ENCODE data around the gene NTRK3.

NTRK3 gene

DNA sequence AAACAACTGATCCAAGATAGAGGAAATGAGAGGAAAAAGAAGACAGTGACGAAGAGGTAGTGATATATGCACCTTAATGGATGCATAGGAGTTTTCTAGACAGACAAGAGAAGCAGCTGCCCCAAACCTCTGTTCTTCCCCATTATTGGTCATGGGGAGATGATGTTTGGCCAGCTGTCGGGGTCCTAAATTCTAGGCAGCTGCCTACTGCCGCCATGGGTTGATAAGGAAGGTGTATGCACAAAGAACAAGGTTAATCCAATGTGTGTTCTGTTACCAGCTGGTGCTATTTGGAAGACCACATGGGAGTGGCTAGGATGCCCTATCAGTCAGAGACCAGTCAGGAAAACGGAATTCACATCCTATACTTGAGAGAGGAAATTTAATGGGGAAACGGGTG is 47.4 kb downstream of the NTRK3 start:
- no CpG with 5 or more reads among the region's 5 CpGs for WGBS (ENCODE audit: extremely low coverage, insufficient coverage, insufficient read length)
- H4K91ac ChIP-seq (ENCODE audit: low read depth, low read length), result no peak overlapping the region
- no peak overlapping the region for H3K4ac ChIP-seq (ENCODE audit: low read depth, low read length)
- H4K8ac ChIP-seq (ENCODE audit: low read depth, low read length), result no peak overlapping the region
- no peaks in the 10 kb centered on the region for H3K79me1 ChIP-seq (ENCODE audit: low read length)
- no peaks in the 10 kb centered on the region for H3K27me3 ChIP-seq (ENCODE audit: insufficient read depth, low read length)
- H3K4me2 ChIP-seq (ENCODE audit: low read length), result no peak overlapping the region
- no peaks in the 10 kb centered on the region for H3K79me2 ChIP-seq (ENCODE audit: control insufficient read depth, insufficient read depth, low read length, poor library complexity)
- H2AFZ ChIP-seq (ENCODE audit: insufficient read depth, low read length, poor library complexity), result no peak overlapping the region
- no peak for DNase-seq
- H3K9ac ChIP-seq (ENCODE audit: low read length), result no peak overlapping the region
- no peak overlapping the region for H2BK12ac ChIP-seq (ENCODE audit: low read length)
- no peaks in the 10 kb centered on the region for H3K9me3 ChIP-seq (ENCODE audit: insufficient read depth, low read depth, low read length)
- no peak overlapping the region for H3K23ac ChIP-seq (ENCODE audit: low read length)
- no peaks in the 10 kb centered on the region for H3K4me1 ChIP-seq (ENCODE audit: control insufficient read depth in 1 of 2, insufficient read depth in 2 of 2, low read length in 2 of 2)
- H3K14ac ChIP-seq (ENCODE audit: low read length), result no peak overlapping the region
- H2BK5ac ChIP-seq (ENCODE audit: low read depth, low read length, poor library complexity), result no peak overlapping the region
- no peak overlapping the region for H2BK120ac ChIP-seq (ENCODE audit: insufficient read depth, low read length, poor library complexity)
- H4K12ac ChIP-seq (ENCODE audit: low read depth, low read length), result no peak overlapping the region
- H3K27ac ChIP-seq (ENCODE audit: low read depth, low read length), result no peak overlapping the region
- H3K36me3 ChIP-seq (ENCODE audit: control insufficient read depth in 1 of 2, insufficient read depth in 2 of 2, low read length in 2 of 2), result no peaks in the 10 kb centered on the region
- no peak overlapping the region for H3K4me3 ChIP-seq (ENCODE audit: low read depth, low read length)
- H2AK5ac ChIP-seq (ENCODE audit: low read length), result no peak overlapping the region
- no peak overlapping the region for H3K18ac ChIP-seq (ENCODE audit: low read length)

- Histone ChIP-seq H3K23ac (ENCODE audit: low read length) (no peak overlapping the region), H3K18ac (ENCODE audit: low read length) (no peak overlapping the region), H3K4me3 (ENCODE audit: low read depth, low read length) (no peak overlapping the region), H3K79me2 (ENCODE audit: control insufficient read depth, insufficient read depth, low read length, poor library complexity) (no peaks in the 10 kb centered on the region), H3K14ac (ENCODE audit: low read length) (no peak overlapping the region), H3K4me2 (ENCODE audit: low read length) (no peak overlapping the region), H4K8ac (ENCODE audit: low read depth, low read length) (no peak overlapping the region), H3K9me3 (ENCODE audit: insufficient read depth, low read depth, low read length) (no peaks in the 10 kb centered on the region), H3K27me3 (ENCODE audit: insufficient read depth, low read length) (no peaks in the 10 kb centered on the region), H2BK12ac (ENCODE audit: low read length) (no peak overlapping the region), H3K79me1 (ENCODE audit: low read length) (no peaks in the 10 kb centered on the region), H3K4me1 (ENCODE audit: control insufficient read depth in 1 of 2, insufficient read depth in 2 of 2, low read length in 2 of 2) (no peaks in the 10 kb centered on the region), H3K9ac (ENCODE audit: low read length) (no peak overlapping the region), H3K36me3 (ENCODE audit: control insufficient read depth in 1 of 2, insufficient read depth in 2 of 2, low read length in 2 of 2) (no peaks in the 10 kb centered on the region), H3K27ac (ENCODE audit: low read depth, low read length) (no peak overlapping the region), H4K91ac (ENCODE audit: low read depth, low read length) (no peak overlapping the region), H4K12ac (ENCODE audit: low read depth, low read length) (no peak overlapping the region), H2AFZ (ENCODE audit: insufficient read depth, low read length, poor library complexity) (no peak overlapping the region), H3K4ac (ENCODE audit: low read depth, low read length) (no peak overlapping the region), H2BK5ac (ENCODE audit: low read depth, low read length, poor library complexity) (no peak overlapping the region), H2AK5ac (ENCODE audit: low read length) (no peak overlapping the region), H2BK120ac (ENCODE audit: insufficient read depth, low read length, poor library complexity) (no peak overlapping the region)
- no peak for DNase-seq
- no CpG with 5 or more reads among the region's 2 CpGs for WGBS (ENCODE audit: extremely low coverage, insufficient coverage, insufficient read length)
These were observed 48.1 kb downstream of the NTRK3 start for GRCh38 chr15:88208396-88208795.

- Histone ChIP-seq H2BK5ac (ENCODE audit: low read depth, low read length, poor library complexity) (no peak overlapping the region), H3K4me2 (ENCODE audit: low read length) (no peak overlapping the region), H3K36me3 (ENCODE audit: control insufficient read depth in 1 of 2, insufficient read depth in 2 of 2, low read length in 2 of 2) (no peaks in the 10 kb centered on the region), H2AK5ac (ENCODE audit: low read length) (no peak overlapping the region), H2BK12ac (ENCODE audit: low read length) (no peak overlapping the region), H4K91ac (ENCODE audit: low read depth, low read length) (no peak overlapping the region), H3K79me1 (ENCODE audit: low read length) (no peaks in the 10 kb centered on the region), H3K27me3 (ENCODE audit: insufficient read depth, low read length) (no peaks in the 10 kb centered on the region), H3K14ac (ENCODE audit: low read length) (no peak overlapping the region), H2AFZ (ENCODE audit: insufficient read depth, low read length, poor library complexity) (no peak overlapping the region), H4K12ac (ENCODE audit: low read depth, low read length) (no peak overlapping the region), H3K23ac (ENCODE audit: low read length) (no peak overlapping the region), H3K18ac (ENCODE audit: low read length) (no peak overlapping the region), H3K27ac (ENCODE audit: low read depth, low read length) (no peak overlapping the region), H3K9me3 (ENCODE audit: insufficient read depth, low read depth, low read length) (no peaks in the 10 kb centered on the region), H3K4me1 (ENCODE audit: control insufficient read depth in 1 of 2, insufficient read depth in 2 of 2, low read length in 2 of 2) (no peaks in the 10 kb centered on the region), H4K8ac (ENCODE audit: low read depth, low read length) (no peak overlapping the region), H3K79me2 (ENCODE audit: control insufficient read depth, insufficient read depth, low read length, poor library complexity) (no peaks in the 10 kb centered on the region), H3K9ac (ENCODE audit: low read length) (no peak overlapping the region), H3K4me3 (ENCODE audit: low read depth, low read length) (no peak overlapping the region), H2BK120ac (ENCODE audit: insufficient read depth, low read length, poor library complexity) (no peak overlapping the region), H3K4ac (ENCODE audit: low read depth, low read length) (no peak overlapping the region)
- DNase-seq, result no peak
- WGBS (ENCODE audit: extremely low coverage, insufficient coverage, insufficient read length), result no CpG with 5 or more reads among the region's 2 CpGs
These were observed 49.0 kb downstream of the NTRK3 start for GRCh38 chr15:88207565-88207964.

- Histone ChIP-seq H4K12ac (ENCODE audit: low read depth, low read length) (no peak overlapping the region), H2BK120ac (ENCODE audit: insufficient read depth, low read length, poor library complexity) (no peak overlapping the region), H3K23ac (ENCODE audit: low read length) (no peak overlapping the region), H3K4me2 (ENCODE audit: low read length) (no peak overlapping the region), H4K8ac (ENCODE audit: low read depth, low read length) (no peak overlapping the region), H3K27me3 (ENCODE audit: insufficient read depth, low read length) (no peaks in the 10 kb centered on the region), H2AK5ac (ENCODE audit: low read length) (no peak overlapping the region), H3K4me3 (ENCODE audit: low read depth, low read length) (no peak overlapping the region), H3K4ac (ENCODE audit: low read depth, low read length) (no peak overlapping the region), H2AFZ (ENCODE audit: insufficient read depth, low read length, poor library complexity) (no peak overlapping the region), H3K9me3 (ENCODE audit: insufficient read depth, low read depth, low read length) (no peaks in the 10 kb centered on the region), H3K14ac (ENCODE audit: low read length) (no peak overlapping the region), H3K27ac (ENCODE audit: low read depth, low read length) (no peak overlapping the region), H3K9ac (ENCODE audit: low read length) (no peak overlapping the region), H4K91ac (ENCODE audit: low read depth, low read length) (no peak overlapping the region), H3K79me1 (ENCODE audit: low read length) (no peaks in the 10 kb centered on the region), H3K36me3 (ENCODE audit: control insufficient read depth in 1 of 2, insufficient read depth in 2 of 2, low read length in 2 of 2) (no peaks in the 10 kb centered on the region), H3K4me1 (ENCODE audit: control insufficient read depth in 1 of 2, insufficient read depth in 2 of 2, low read length in 2 of 2) (no peaks in the 10 kb centered on the region), H3K18ac (ENCODE audit: low read length) (no peak overlapping the region), H3K79me2 (ENCODE audit: control insufficient read depth, insufficient read depth, low read length, poor library complexity) (no peaks in the 10 kb centered on the region), H2BK5ac (ENCODE audit: low read depth, low read length, poor library complexity) (no peak overlapping the region), H2BK12ac (ENCODE audit: low read length) (no peak overlapping the region)
- no CpG with 5 or more reads among the region's 4 CpGs for WGBS (ENCODE audit: extremely low coverage, insufficient coverage, insufficient read length)
- DNase-seq, result peak in 1 of 2 donors; percentile 8
These were observed 52.0 kb downstream of the NTRK3 start for GRCh38 chr15:88204584-88204983.

Measured in trophoblast cell (in vitro differentiated cells and primary cell).